Measurements from ENCODE around the gene TCAP.

DNA sequence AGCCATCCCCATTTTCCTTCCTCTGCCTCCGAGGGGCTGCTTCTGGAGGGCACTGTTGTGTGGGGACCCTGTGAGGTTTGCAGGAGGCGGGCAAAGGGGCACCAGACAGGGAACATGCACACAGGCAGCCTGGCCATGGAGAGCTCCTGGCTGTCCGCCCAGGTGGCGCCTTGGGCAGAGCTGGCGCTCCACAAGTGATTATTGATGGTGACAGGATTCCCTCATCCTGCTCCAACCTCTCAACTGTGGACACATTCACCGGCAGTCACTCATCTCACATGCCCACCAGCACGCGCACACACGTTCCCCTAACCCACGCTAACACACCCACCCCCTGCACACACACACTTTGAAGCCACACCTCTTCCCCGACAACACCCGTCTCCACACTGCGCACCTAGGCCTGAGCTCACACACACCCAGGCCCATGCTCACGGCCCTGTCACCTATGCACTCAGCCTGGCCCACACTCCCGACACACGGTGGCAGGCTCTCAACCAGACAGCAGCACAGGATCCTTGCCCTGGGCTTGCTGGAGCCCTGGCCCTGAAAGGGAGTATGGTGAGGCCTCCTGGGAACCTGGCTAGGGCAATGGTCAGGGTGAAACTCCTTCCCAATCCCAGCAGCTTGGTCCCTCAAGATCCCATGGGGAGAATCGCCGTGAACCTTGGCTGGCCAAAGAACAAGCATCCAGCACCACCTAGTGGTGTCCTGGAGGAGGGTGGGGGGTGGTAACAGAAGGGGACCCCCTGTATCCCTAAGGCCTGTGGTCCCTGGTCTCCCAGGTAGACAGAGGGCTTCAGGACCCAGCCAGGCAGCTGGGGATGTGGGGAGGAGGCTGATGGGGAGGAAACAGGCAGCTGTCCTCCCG is 6.7 kb downstream of the TCAP start:
- TF ChIP-seq CTCF (IDR thresholded peaks at IDR 0.05; ENCODE audit: low read depth, low read length) = peak; percentile 84
- no peak for TF ChIP-seq POLR2A (IDR thresholded peaks at IDR 0.05; ENCODE audit: extremely low read depth, insufficient read length)

Data from NB4 (cell line).